ENCODE data around the gene IL1RAPL1.
A peak's percentile ranks its signal among the peaks of the same experiment; 100 is the strongest.

IL1RAPL1 gene

DNA sequence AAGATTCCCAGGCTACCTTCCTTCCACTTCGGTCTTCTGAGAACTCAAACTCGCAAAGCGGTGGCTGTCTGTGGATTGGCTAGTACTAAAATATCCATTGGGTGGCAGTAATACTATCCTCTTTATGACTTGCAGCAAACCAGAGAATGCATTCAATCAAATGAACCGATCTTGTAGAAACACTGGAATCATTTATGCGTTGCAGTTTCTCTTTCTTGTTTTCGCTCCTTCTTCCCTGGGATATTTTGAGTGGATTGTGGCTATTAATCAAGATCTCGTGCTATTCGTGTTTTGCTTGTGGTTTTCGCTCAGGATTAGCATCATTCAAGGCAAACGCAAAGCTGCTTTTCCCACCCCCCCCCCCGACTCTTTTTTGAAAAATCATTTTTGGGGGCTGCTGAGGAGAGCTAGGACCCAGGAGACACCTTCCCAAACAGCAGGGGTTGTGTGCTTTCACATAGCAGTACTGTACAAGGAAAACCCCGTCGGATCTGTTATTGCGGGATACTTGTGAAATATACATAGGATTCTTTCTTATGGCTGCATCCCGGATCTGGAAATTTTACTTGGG is at the start of gene IL1RAPL1:
IL1RAPL1 (plus strand) TSS at position 466 of the 571 bp plus-strand sequence.
- DNase-seq = peak; percentile 64

GRCh38 chrX:28542791-28543190 is 44.5 kb upstream of the IL1RAPL1 start:
- DNase-seq = no peak

GRCh38 chrX:28549838-28550237 is 37.4 kb upstream of the IL1RAPL1 start:
- DNase-seq = no peak

DNA sequence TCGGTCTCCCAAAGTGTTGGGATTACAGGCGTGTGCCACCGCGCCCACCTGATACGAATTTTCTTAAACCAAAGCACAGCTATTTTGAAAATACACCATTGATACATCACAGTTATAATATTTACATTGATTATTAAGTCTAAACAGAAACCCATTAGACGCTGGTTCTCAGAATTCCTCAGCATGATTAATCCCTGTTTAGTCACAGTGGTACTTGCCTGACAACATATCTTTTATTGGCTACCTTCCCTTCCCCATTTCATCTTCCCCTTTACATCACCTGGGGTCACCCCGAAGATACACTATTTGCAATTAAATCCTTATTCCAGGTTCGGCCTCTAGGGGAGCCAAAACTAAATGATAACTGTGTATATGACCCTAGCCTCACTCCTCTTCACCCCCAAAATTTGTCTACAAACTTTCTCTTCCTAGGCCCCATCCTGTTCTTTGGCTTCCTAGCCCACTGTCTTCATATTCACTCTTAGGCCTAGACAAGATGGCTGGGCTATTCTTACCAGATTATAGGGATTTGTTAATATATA is 36.8 kb upstream of the IL1RAPL1 start:
- DNase-seq = no peak

DNA sequence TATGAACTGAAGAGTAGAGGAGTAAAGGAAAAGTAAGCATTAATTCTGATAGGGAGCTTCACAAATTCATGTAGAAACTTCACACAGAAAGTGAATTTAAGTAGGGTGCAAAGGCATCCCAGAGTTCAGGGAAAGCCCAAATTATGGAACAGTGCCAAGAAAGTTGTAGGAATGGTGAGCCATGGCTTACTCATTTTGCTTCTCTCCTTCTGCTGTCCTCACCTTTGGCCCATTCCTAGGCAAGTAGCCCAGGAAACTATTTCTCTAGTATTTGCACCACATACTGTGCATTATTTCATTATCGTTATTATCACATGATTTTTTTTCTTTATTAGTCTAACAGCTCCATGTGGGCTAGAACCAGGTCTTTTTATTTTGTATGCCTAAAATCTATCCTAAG is 34.9 kb upstream of the IL1RAPL1 start:
- no peak for DNase-seq

GRCh38 chrX:28552882-28553829 is 34.1 kb upstream of the IL1RAPL1 start:
- no peak for DNase-seq

DNA sequence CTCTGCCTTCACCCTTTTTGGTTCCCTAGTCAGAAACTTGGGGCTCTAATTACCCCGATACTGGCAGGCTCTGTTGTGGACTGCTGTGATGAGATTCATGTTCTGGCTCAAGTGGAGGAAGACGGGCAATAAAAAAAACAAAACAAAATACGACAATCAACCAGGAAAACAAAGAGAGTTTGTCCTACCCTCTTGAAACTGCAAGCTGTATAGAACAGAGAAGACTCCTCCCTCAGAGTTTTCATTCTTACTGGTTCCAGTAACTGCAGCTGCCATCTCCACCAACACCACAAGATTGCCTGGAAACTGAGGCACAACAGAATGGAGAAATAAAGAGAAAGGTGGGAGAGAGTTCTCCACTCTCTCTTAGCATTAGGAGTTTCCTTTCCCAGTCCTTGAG is 11.1 kb upstream of the IL1RAPL1 start:
- no peak for DNase-seq

DNA sequence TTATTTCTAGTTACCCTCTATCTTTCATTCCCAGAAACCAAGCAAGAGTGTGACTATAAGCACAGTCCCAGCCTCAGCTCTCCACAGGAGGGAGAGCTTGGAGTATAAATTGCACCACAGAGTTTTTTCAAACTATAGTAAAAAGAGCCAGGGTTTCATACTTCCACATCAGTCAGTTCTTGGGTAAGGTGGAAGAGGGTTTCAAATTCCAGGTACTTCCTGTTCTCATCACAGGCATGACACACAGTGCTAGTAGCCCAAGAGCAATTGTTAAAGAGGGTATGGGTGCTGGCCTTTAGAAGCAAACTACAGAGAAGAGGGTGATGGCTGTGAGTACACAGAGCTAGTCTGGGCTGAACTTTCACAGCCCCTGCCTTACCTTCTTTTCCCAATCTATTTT is 5.7 kb upstream of the IL1RAPL1 start:
- no peak for DNase-seq

DNA sequence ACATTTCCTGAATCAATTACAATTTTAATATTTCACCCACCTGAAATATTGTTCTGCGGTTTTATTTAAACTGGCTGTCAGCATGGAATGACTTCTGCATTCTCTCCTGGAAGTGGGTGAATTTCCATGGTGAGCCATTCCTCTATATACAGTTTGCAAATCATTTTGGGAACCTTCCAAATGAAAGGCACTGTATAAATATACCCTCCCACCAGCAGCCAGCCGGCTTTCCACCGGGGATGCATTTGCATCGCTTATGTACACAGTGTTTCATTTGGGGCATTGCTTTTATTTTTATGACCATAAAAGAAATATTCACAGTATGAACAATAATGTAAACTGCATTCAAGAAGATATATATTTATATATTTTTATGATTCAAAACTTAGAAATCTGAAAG is 4.7 kb upstream of the IL1RAPL1 start:
- no peak for DNase-seq

GRCh38 chrX:28584025-28584424 is 3.2 kb upstream of the IL1RAPL1 start:
- DNase-seq = no peak

- DNase-seq = no peak
Observed at GRCh38 chrX:28585767-28586166, 1.5 kb upstream of the IL1RAPL1 start.

- peak; percentile 36 for DNase-seq
Observed at GRCh38 chrX:28586286-28586685, 960 bp upstream of the IL1RAPL1 start.

DNA sequence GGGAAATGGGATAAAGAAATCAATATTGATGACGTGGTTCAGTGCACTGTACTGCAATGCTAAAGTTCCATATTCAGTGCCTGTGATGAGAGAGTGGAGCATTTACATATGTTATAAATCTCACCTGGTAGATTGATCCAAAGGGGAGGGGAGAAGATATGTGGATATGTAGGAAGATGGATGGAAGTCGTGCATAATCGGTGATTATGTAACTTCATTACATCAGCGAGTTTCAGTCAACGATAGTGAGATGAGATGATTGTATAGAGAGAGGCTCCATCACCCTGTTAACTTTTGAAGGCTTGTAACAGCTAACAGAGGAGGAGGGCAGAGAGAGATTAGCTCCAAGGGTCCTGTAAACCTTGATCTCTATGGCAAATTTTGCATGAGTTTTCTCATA is 1.8 kb downstream of the IL1RAPL1 start:
- no peak for DNase-seq

GRCh38 chrX:28590396-28590795 is 3.1 kb downstream of the IL1RAPL1 start:
- DNase-seq = peak; percentile 32

DNA sequence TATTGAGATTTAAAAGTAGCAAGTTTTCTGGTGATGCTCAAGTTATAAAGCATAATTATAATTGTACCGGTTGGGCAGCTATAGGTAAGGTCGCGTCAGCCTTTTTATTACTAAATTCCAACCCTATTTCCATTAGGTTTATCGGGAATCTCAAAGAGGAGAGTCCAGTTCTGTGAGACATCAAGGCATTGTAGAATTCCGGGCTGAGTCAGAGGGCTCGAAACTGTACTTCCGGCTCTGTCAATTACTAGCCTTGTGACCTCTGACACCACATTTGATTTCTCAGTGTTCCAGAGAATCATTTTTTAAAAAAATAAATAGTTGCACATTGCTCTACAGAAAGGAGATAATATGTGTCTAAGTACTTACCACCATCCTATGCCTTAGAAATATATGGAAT is 4.3 kb downstream of the IL1RAPL1 start:
- no peak for DNase-seq

DNA sequence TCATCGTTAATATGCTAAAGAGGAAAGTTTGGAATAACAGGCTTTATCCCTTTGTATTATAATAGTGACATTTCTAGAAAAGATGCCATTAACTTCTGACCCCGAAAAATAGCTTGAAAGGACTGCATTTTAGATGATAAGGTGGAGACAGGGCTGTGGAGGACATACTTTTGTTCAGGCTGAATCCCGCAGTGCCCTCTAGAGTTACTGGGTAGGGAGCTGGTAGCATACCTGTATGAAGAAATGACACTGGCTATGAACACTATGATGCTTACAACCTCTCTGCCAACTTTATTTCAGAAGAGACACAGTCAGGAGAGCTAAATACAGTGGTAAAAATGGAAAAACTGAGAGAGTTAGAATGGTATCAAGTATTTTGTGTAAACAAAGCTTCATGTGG is 8.1 kb downstream of the IL1RAPL1 start:
- DNase-seq = no peak

GRCh38 chrX:28599957-28600356 is 12.7 kb downstream of the IL1RAPL1 start:
- DNase-seq = no peak

DNA sequence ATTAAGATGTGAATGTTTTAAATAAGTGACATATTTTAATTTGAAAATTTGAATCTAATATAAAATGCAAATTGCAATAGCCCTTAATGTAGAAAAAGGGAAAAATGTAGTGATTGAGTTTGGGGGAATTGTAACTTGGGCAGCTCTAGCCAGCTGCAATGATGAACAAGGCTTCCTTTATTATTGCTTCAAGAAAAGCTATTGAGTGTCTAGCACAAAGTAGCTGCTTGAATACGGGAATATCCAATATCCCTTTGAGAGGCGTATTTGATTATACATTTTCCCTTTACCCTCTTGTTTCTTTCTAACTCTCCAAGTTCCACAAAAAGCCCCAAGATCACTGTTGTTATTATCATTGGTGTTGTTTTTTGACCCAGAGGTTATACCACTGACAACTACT is 21.8 kb downstream of the IL1RAPL1 start:
- no peak for DNase-seq

GRCh38 chrX:28609917-28610613 is 22.8 kb downstream of the IL1RAPL1 start:
- DNase-seq = no peak

DNA sequence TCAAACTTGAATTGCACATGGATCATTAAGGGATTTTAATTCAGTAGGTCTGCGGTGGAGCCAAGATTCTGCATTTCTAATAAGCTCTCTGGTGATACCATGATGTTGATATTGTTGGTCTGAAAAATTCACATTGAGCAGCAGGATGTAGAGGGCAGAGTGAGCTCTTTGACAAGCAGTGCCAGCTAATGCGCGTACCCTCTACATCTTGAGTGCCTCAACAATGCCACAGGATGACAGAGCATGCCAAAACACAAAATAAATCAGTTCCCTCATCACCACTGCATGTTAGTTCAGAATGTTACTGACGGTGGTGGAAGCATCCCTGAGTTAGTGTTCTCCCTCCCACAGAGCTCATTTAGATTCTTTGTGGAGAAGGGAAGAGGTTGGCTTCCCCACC is 23.5 kb downstream of the IL1RAPL1 start:
- DNase-seq = no peak

GRCh38 chrX:28613558-28613957 is 26.3 kb downstream of the IL1RAPL1 start:
- DNase-seq = no peak

DNA sequence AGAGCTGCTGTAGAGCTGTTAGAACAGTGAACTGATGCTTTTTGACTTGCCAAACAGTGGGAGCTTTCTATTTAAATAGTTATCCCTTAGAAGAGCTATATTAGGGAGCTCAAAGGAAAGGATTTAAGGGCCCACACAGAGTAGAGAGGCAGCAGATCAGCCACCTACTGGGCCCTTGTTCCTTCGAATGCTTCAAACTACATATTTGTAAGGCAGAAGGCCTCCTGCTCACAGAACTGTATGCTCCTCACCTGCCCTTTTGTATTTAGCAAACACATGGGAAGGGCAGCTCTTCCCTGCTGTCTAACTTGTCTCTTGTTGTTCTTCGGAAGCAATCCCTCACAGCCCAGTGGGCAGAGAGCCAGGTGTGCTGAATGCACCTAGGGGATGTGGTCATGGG is 38.0 kb downstream of the IL1RAPL1 start:
- no peak for DNase-seq

- DNase-seq = no peak
Observed at GRCh38 chrX:28626515-28626914, 39.3 kb downstream of the IL1RAPL1 start.

GRCh38 chrX:28628120-28628519 is 40.9 kb downstream of the IL1RAPL1 start:
- DNase-seq = no peak

Measured in left hindlimb (tissue), 1 donor.